Neural crest cell (in vitro differentiated cells): ENCODE results near the gene SRP14. TPM values are rescaled to one million over a fixed set of nuclear protein-coding genes. Genes with fewer than 3 reads are reported as not detected.
"Not testable (repeated sequence)": the region's sequence is repeated elsewhere in the genome, so short reads cannot be mapped to it uniquely, and the experiment has no call there.

Experiments
- DNase-seq: peaks from one replicate; pipeline ENCODE4 v3.0.0; 2021; ENCODE audit warnings: low read depth, mixed read lengths, low spot score
- H3K27ac Mint-ChIP-seq: one replicate; pipeline ENCODE4 v1.8.0; 2021; ENCODE audit warnings: mild to moderate bottlenecking, mixed read lengths; ENCODE audit not compliant: unreplicated experiment
- H3K27me3 Mint-ChIP-seq: 2 replicates; pipeline ENCODE4 v1.8.0; 2021; ENCODE audit warnings: low read depth, mild to moderate bottlenecking, mixed read lengths
- H3K36me3 Mint-ChIP-seq: 2 replicates; pipeline ENCODE4 v1.8.0; 2021; ENCODE audit warnings: low read depth, mild to moderate bottlenecking, mixed read lengths
- H3K4me1 Mint-ChIP-seq: 2 replicates; pipeline ENCODE4 v1.8.0; 2021; ENCODE audit warnings: mixed read lengths
- H3K4me3 Mint-ChIP-seq: one replicate; pipeline ENCODE4 v1.8.0; 2021; ENCODE audit warnings: mild to moderate bottlenecking, mixed read lengths
- H3K9me3 Mint-ChIP-seq: 2 replicates; pipeline ENCODE4 v1.8.0; 2021; ENCODE audit warnings: mixed read lengths
- total RNA-seq: library from RNA; stranded (reverse); gene quantifications from 2 replicates; pipeline ENCODE4 v1.2.1, GENCODE V29; 2021
- TF ChIP-seq, protein P1 (sequence below): fragments of 200-600 bp; sonication (generic); conservative IDR thresholded peaks from 2 replicates; pipeline ENCODE4 v1.5.0; 2021; ENCODE audit warnings: antibody characterized with exemption, mild to moderate bottlenecking

The SRP14 gene
- total RNA-seq, 1 donor from 2014 or later: 229 TPM

GRCh38 chr15:40079456-40079855, 40.5 kb upstream of the SRP14 start:
- no peak for DNase-seq
- TF ChIP-seq, protein P1, sequence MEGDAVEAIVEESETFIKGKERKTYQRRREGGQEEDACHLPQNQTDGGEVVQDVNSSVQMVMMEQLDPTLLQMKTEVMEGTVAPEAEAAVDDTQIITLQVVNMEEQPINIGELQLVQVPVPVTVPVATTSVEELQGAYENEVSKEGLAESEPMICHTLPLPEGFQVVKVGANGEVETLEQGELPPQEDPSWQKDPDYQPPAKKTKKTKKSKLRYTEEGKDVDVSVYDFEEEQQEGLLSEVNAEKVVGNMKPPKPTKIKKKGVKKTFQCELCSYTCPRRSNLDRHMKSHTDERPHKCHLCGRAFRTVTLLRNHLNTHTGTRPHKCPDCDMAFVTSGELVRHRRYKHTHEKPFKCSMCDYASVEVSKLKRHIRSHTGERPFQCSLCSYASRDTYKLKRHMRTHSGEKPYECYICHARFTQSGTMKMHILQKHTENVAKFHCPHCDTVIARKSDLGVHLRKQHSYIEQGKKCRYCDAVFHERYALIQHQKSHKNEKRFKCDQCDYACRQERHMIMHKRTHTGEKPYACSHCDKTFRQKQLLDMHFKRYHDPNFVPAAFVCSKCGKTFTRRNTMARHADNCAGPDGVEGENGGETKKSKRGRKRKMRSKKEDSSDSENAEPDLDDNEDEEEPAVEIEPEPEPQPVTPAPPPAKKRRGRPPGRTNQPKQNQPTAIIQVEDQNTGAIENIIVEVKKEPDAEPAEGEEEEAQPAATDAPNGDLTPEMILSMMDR: no peak
- no peaks in the 10 kb centered on the region for H3K27me3 Mint-ChIP-seq
- no peak overlapping the region for H3K4me3 Mint-ChIP-seq
- peaks cover 64% of the 10 kb centered on the region for H3K4me1 Mint-ChIP-seq
- H3K27ac Mint-ChIP-seq: no peak overlapping the region
- no peaks in the 10 kb centered on the region for H3K36me3 Mint-ChIP-seq
- no peaks in the 10 kb centered on the region for H3K9me3 Mint-ChIP-seq

DNA sequence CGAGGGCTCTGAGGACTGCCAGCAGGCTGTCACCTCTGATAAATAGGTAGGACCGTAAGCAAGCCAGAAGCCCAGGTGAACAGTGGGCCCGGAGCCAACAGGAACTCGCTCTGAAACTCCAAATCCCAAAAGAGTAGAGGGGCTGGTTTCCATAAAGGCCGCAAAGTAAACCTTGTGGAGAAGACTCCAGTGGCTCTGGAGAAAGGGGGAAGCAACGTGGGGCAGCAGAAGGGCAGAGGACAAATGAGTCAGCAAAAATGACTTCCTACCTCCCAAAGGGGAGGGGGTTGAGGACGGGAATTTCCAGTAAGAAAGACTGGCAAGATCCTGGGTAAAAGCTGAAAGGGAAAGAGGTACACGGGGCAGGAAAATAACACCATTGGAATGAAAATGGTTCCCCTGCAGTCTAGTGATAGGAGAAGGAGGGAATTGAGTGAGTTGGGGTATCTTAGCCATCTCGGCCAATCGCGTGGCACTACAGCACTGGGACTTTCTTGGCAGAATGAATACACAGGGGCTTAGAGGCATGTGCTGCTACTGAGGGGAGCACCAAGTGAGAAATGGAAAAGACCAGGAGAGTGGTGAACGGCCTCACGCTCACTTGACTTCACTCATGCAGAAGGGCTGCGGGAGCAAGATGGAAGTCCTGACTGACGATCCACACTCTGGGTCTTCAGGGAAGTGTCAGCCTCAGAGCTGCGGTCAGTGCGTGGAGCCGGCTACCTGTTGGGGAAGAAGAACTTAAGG, 36.5 kb upstream of the SRP14 start:
- TF ChIP-seq, protein P1: no peak
- H3K4me3 Mint-ChIP-seq: no peak overlapping the region
- no peaks in the 10 kb centered on the region for H3K27me3 Mint-ChIP-seq
- H3K27ac Mint-ChIP-seq: no peak overlapping the region
- H3K36me3 Mint-ChIP-seq: peaks cover 4% of the 10 kb centered on the region
- no peak for DNase-seq
- peaks cover 36% of the 10 kb centered on the region for H3K4me1 Mint-ChIP-seq
- peaks cover 2% of the 10 kb centered on the region for H3K9me3 Mint-ChIP-seq

- H3K27me3 Mint-ChIP-seq, H3K27ac Mint-ChIP-seq, H3K4me3 Mint-ChIP-seq, DNase-seq, H3K9me3 Mint-ChIP-seq, H3K36me3 Mint-ChIP-seq: not testable (repeated sequence)
- H3K4me1 Mint-ChIP-seq: peaks cover 35% of the 10 kb centered on the region
Observed at GRCh38 chr15:40074656-40075055, 35.7 kb upstream of the SRP14 start.

GRCh38 chr15:40073716-40074490, 34.9 kb upstream of the SRP14 start:
- peaks cover 30% of the 10 kb centered on the region for H3K4me1 Mint-ChIP-seq
- not testable (repeated sequence) for H3K4me3 Mint-ChIP-seq, DNase-seq, H3K27ac Mint-ChIP-seq, H3K36me3 Mint-ChIP-seq, H3K9me3 Mint-ChIP-seq, H3K27me3 Mint-ChIP-seq

- Mint-ChIP-seq H3K36me3 (peaks cover 4% of the 10 kb centered on the region), H3K27me3 (no peaks in the 10 kb centered on the region), H3K4me1 (peaks cover 30% of the 10 kb centered on the region), H3K27ac (no peak overlapping the region), H3K4me3 (no peak overlapping the region), H3K9me3 (peaks cover 2% of the 10 kb centered on the region)
- TF ChIP-seq, protein P1: no peak
- no peak for DNase-seq
Observed at GRCh38 chr15:40072216-40072990, 33.4 kb upstream of the SRP14 start.

- peaks cover 2% of the 10 kb centered on the region for H3K9me3 Mint-ChIP-seq
- TF ChIP-seq, protein P1: no peak
Observed at GRCh38 chr15:40070608-40071218, 31.7 kb upstream of the SRP14 start.

More at GRCh38 chr15:40070608-40071218, 31.7 kb upstream of the SRP14 start:
- no peak overlapping the region for H3K4me3 Mint-ChIP-seq
- DNase-seq: no peak
- no peaks in the 10 kb centered on the region for H3K27me3 Mint-ChIP-seq
- H3K36me3 Mint-ChIP-seq: peaks cover 4% of the 10 kb centered on the region
- no peak overlapping the region for H3K27ac Mint-ChIP-seq
- H3K4me1 Mint-ChIP-seq: peaks cover 40% of the 10 kb centered on the region
